Upper lobe of left lung (tissue), 4 donors: Measurements from ENCODE around the gene LMO7.

Source experiments
- POLR2A ChIP-seq, 4 donors: fragments of 450-650 bp; IDR thresholded peaks; one replicate each; pipeline ENCODE4 v1.5.1; 2016 to 2017; ENCODE audit warnings: antibody characterized with exemption in 4 of 4, mild to moderate bottlenecking in 2 of 4
- TF ChIP-seq, protein P1 (sequence below), 6 experiments: fragments of 450-650 bp in 4 of 6; fragments of 200-600 bp in 2 of 6; sonication (generic) in 2 of 6; IDR thresholded peaks; one replicate each; pipeline ENCODE4 v1.5.1; 2016 to 2019; ENCODE audit warnings: antibody characterized with exemption in 6 of 6

DNA sequence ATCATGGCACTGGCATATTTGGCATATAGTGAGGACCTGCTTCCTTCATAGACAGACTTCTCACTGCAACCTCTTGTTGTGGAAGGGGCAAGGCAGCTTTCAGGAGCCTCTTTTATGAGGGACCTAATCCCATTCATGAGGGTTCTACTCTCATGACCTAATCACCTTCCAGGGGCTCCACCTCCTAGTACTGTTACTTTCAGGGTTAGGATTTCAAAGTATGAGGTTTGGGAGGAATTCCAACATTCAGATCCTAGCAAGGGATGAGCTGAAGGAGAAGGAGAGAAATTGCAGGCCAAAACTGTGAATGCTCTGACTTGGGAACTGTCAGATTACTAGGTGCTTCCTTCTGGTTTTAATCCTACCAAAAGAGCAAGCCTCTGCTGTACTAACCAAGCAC lies 87.8 kb downstream of the LMO7 start:
- TF ChIP-seq, protein P1, sequence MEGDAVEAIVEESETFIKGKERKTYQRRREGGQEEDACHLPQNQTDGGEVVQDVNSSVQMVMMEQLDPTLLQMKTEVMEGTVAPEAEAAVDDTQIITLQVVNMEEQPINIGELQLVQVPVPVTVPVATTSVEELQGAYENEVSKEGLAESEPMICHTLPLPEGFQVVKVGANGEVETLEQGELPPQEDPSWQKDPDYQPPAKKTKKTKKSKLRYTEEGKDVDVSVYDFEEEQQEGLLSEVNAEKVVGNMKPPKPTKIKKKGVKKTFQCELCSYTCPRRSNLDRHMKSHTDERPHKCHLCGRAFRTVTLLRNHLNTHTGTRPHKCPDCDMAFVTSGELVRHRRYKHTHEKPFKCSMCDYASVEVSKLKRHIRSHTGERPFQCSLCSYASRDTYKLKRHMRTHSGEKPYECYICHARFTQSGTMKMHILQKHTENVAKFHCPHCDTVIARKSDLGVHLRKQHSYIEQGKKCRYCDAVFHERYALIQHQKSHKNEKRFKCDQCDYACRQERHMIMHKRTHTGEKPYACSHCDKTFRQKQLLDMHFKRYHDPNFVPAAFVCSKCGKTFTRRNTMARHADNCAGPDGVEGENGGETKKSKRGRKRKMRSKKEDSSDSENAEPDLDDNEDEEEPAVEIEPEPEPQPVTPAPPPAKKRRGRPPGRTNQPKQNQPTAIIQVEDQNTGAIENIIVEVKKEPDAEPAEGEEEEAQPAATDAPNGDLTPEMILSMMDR (IDR thresholded peaks at IDR 0.05): no peak
- no peak for TF ChIP-seq POLR2A (IDR thresholded peaks at IDR 0.05)
